Spinal cord (tissue), 10 donors: ENCODE measurements around the gene TIFAB. TPM values are rescaled to one million over a fixed set of nuclear protein-coding genes. Genes with fewer than 3 reads are reported as not detected.
A peak's percentile ranks its signal among the peaks of the same experiment; 100 is the strongest.
"Not testable (repeated sequence)": the region's sequence is repeated elsewhere in the genome, so short reads cannot be mapped to it uniquely, and the experiment has no call there.

ENCODE experiments used
- DNase-seq, 6 donors: peaks; one replicate each; pipeline versions ENCODE4 v3.0.0 to v3.0.0-alpha.2; 2013 to 2015; ENCODE audit warnings: low spot score in 6 of 6, low read depth in 4 of 6
- H3K27ac ChIP-seq: one replicate; pipeline ENCODE4 v1.5.1; 2013; ENCODE audit warnings: low read depth, low read length, control low read depth
- H3K27me3 ChIP-seq: one replicate; pipeline ENCODE4 v1.6.1; 2013; ENCODE audit warnings: low read length; ENCODE audit not compliant: control insufficient read depth, insufficient read depth
- H3K36me3 ChIP-seq: one replicate; pipeline ENCODE4 v1.6.1; 2013; ENCODE audit warnings: low read length; ENCODE audit not compliant: control insufficient read depth, insufficient read depth
- H3K4me1 ChIP-seq: one replicate; pipeline ENCODE4 v1.6.1; 2013; ENCODE audit warnings: low read length; ENCODE audit not compliant: control insufficient read depth, insufficient read depth
- H3K4me3 ChIP-seq: one replicate; pipeline ENCODE4 v1.5.1; 2013; ENCODE audit warnings: low read depth, low read length, control low read depth
- H3K9me3 ChIP-seq: one replicate; pipeline ENCODE4 v1.6.1; 2013; ENCODE audit warnings: low read length; ENCODE audit not compliant: control insufficient read depth, insufficient read depth
- WGBS: methylation state at CpG from one replicate; pipeline ENCODE4 v1.1.5; 2013; ENCODE audit warnings: missing lambda C conversion rate; ENCODE audit not compliant: insufficient coverage; 5-methylcytosine and 5-hydroxymethylcytosine counted together
- long read RNA-seq, 4 donors: transcript quantifications; one replicate each; lab custom pipeline, GENCODE V29; 2026
- polyA plus RNA-seq, 2 donors: library from polyadenylated mRNA; unstranded; fragments of 120-200 nt; gene quantifications; one replicate each; pipeline ENCODE4 v1.2.1, GENCODE V29; 2013; ENCODE audit not compliant: insufficient read length in 2 of 2
- total RNA-seq, 2 donors: library from RNA; depleted of rRNA in 1 of 2; stranded (reverse); fragments of 120-200 nt in 1 of 2; fragments of >200 nt in 1 of 2; gene quantifications; one replicate each; pipeline versions ENCODE4 v1.2.3 to v1.2.4, GENCODE V29; 2013 to 2014
- donor health status: healthy.

TIFAB gene
- total RNA-seq, result under 1 TPM; 0.06 to 0.10 TPM
- not detected for polyA plus RNA-seq
- long read RNA-seq, donor 1, result 0 reads
- long read RNA-seq, donor 2, result 0 reads
- long read RNA-seq, donor 3, result 0 reads
- long read RNA-seq, donor 4, result 0 reads

GRCh38 chr5:135452321-135453030 lies at the start of gene TIFAB:
Gene TIFAB (minus strand): TSS chr5:135452351. CDS start chr5:135449939, 2,412 bp downstream.
- no peak within 1 kb of the TSS for H3K4me3 ChIP-seq

GRCh38 chr5:135498637-135498995 lies 46.5 kb upstream of the TIFAB start:
- Histone ChIP-seq H3K4me3 (no peak overlapping the region), H3K9me3 (no peaks in the 10 kb centered on the region), H3K4me1 (no peaks in the 10 kb centered on the region), H3K36me3 (no peaks in the 10 kb centered on the region), H3K27ac (no peak overlapping the region), H3K27me3 (peaks cover 36% of the 10 kb centered on the region)
- WGBS, result 75% methylated on average over 2 of the region's 2 CpGs
- DNase-seq, result no peak

More at GRCh38 chr5:135452321-135453030, at the start of gene TIFAB:
- Histone ChIP-seq H3K27me3 (peaks cover 10% of the 10 kb centered on the region), H3K4me1 (peaks cover 20% of the 10 kb centered on the region), H3K27ac (no peak within 1 kb of the TSS), H3K36me3 (no peaks in the 10 kb centered on the region), H3K9me3 (no peaks in the 10 kb centered on the region)
- 80% methylated on average over 7 of the region's 10 CpGs for WGBS
- DNase-seq, result no peak

- H3K4me3 ChIP-seq, result no peak overlapping the region
- 73% methylated on average over 6 of the region's 8 CpGs for WGBS
- no peaks in the 10 kb centered on the region for H3K4me1 ChIP-seq
- no peaks in the 10 kb centered on the region for H3K36me3 ChIP-seq
- peaks cover 31% of the 10 kb centered on the region for H3K27me3 ChIP-seq
- H3K27ac ChIP-seq, result no peak overlapping the region
- H3K9me3 ChIP-seq, result no peaks in the 10 kb centered on the region
- peak in 1 of 6 donors; percentile 79 for DNase-seq
These were observed 46.0 kb upstream of the TIFAB start for GRCh38 chr5:135497971-135498636.

GRCh38 chr5:135495531-135495930 lies 43.4 kb upstream of the TIFAB start:
- WGBS, result 75% methylated on average over 2 of the region's 4 CpGs
- not testable (repeated sequence) for H3K4me1 ChIP-seq, H3K27ac ChIP-seq, H3K36me3 ChIP-seq, DNase-seq, H3K4me3 ChIP-seq, H3K9me3 ChIP-seq
- peaks cover 42% of the 10 kb centered on the region for H3K27me3 ChIP-seq

GRCh38 chr5:135494196-135494595 lies 42.0 kb upstream of the TIFAB start:
- Histone ChIP-seq H3K4me3 (no peak overlapping the region), H3K27ac (no peak overlapping the region), H3K27me3 (peaks cover 54% of the 10 kb centered on the region), H3K36me3 (no peaks in the 10 kb centered on the region), H3K4me1 (peaks cover 21% of the 10 kb centered on the region), H3K9me3 (no peaks in the 10 kb centered on the region)
- 55% methylated on average over 5 of the region's 5 CpGs for WGBS
- no peak for DNase-seq

- peaks cover 54% of the 10 kb centered on the region for H3K27me3 ChIP-seq
- H3K9me3 ChIP-seq, result no peaks in the 10 kb centered on the region
- H3K4me3 ChIP-seq, result no peak overlapping the region
- DNase-seq, result no peak
- whole genome bisulfite sequencing, result 82% methylated on average over 8 of the region's 8 CpGs
- H3K4me1 ChIP-seq, result peaks cover 28% of the 10 kb centered on the region
- no peaks in the 10 kb centered on the region for H3K36me3 ChIP-seq
- H3K27ac ChIP-seq, result no peak overlapping the region
These were observed 41.4 kb upstream of the TIFAB start for GRCh38 chr5:135493406-135494180.

- H3K4me3 ChIP-seq, result no peak overlapping the region
- no peaks in the 10 kb centered on the region for H3K36me3 ChIP-seq
- peaks cover 41% of the 10 kb centered on the region for H3K4me1 ChIP-seq
- no peaks in the 10 kb centered on the region for H3K9me3 ChIP-seq
- H3K27me3 ChIP-seq, result peaks cover 66% of the 10 kb centered on the region
- no peak overlapping the region for H3K27ac ChIP-seq
- 44% methylated on average over 2 of the region's 3 CpGs for WGBS
- DNase-seq, result no peak
These were observed 40.1 kb upstream of the TIFAB start for GRCh38 chr5:135492319-135492626.

GRCh38 chr5:135491552-135492318 lies 39.6 kb upstream of the TIFAB start:
- H3K27me3 ChIP-seq, result peaks cover 67% of the 10 kb centered on the region
- H3K36me3 ChIP-seq, result no peaks in the 10 kb centered on the region
- 18% methylated on average over 39 of the region's 40 CpGs for WGBS
- peak in 1 of 6 donors; percentile 11 for DNase-seq
- H3K4me3 ChIP-seq, result no peak overlapping the region
- H3K27ac ChIP-seq, result no peak overlapping the region
- H3K9me3 ChIP-seq, result no peaks in the 10 kb centered on the region
- peaks cover 42% of the 10 kb centered on the region for H3K4me1 ChIP-seq

- 43% methylated on average over 5 of the region's 14 CpGs for WGBS
- Histone ChIP-seq H3K4me3 (no peak overlapping the region), H3K36me3 (no peaks in the 10 kb centered on the region), H3K9me3 (no peaks in the 10 kb centered on the region), H3K4me1 (peaks cover 42% of the 10 kb centered on the region), H3K27ac (no peak overlapping the region), H3K27me3 (peaks cover 70% of the 10 kb centered on the region)
- DNase-seq, result no peak
These were observed 38.9 kb upstream of the TIFAB start for GRCh38 chr5:135491038-135491551.
